NCI-H1930 (cell line): Measurements from ENCODE around the gene GLYR1.

Experiments used
- DNase-seq, 2 experiments: peaks; one replicate each; lab custom pipeline; 2025; lab: John Stamatoyannopoulos, UW

The GLYR1 gene

DNA sequence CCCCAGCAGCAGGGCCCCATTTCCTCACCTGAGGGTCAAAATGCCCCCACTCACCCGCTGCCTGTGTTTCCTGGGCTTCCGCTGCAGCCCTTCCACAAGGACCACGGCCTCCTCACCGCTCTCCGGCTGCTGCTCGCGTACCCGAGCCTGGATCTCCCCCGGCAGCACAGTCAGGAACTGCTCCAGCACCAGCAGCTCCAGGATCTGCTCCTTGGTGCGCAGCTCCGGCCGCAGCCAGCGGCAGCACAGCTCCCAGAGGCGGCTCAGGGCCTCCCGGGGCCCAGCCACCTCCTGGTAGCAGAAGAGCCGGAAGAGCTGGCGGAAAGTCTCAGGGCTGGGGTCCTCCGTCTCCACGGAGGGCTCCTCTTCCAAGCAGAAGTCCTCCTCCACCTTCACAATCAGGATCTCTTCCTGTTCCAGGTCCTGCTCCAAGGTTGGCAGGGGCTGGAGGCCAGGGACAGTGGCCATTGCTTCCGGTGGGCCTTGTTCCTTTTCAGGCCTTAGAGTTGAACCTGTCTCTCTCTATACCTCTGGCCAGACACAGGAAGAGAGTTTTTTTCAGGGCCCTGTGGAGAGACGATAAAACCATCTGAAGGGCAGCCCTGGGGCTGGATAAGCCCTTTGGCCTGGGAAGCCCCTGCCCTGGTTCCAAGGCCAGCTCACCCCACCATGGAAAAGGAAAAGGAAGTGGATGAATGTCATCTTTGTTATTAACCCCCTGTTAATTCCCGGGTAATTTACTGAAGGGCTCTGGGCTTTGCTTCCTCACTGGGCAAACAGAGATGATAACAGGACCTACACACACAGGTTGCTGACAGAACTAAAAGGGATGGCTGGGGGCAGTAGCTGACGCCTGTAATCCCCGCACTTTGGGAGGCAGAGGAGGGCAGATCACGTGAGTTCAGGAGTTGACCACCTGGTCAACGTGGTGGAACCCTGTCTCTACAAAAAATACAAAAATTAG, 81.3 kb downstream of the GLYR1 start:
- no peak for DNase-seq

DNA sequence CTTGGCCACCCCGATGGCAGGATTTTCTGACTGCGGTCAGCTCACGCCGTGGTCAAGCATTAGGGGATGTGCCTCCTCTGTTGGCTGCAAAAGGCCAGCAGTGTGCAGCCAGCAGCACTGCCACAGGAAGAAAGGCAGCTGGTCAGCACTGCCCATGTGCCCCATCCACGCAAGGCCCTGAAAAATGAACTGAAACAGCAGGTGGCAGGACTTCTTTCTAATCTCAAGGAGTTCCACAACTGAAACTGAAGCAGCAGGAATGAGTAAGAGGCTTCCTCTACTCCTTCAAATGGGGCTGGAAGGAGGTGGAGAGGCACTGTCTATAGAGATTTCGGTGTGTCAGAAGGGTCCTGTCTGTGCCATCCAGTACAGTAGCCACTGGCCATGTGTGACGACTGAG, 83.3 kb downstream of the GLYR1 start:
- no peak for DNase-seq

- no peak for DNase-seq
These were observed 84.9 kb downstream of the GLYR1 start for GRCh38 chr16:4762205-4762604.

GRCh38 chr16:4760221-4760910, 86.7 kb downstream of the GLYR1 start:
- DNase-seq: no peak

DNA sequence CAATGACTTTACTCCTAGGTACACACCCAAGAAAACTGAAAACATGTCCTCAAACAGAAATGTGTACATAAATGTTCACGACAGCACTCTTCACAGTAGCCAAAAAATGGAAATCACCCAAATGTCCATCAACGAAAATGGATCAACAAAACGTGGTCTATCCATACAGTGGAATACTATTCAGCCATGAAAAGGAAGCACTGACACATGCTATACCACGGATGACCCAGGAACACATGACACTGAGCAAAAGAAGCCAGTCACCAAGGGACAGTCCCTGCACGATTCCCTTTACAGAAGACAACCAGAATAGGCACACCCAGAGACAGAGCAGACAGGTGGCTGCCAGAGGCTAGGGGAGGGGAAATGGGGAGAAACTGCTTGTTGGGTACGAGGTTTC, 91.4 kb downstream of the GLYR1 start:
- DNase-seq: no peak

GRCh38 chr16:4754865-4755264, 92.2 kb downstream of the GLYR1 start:
- DNase-seq: no peak

DNA sequence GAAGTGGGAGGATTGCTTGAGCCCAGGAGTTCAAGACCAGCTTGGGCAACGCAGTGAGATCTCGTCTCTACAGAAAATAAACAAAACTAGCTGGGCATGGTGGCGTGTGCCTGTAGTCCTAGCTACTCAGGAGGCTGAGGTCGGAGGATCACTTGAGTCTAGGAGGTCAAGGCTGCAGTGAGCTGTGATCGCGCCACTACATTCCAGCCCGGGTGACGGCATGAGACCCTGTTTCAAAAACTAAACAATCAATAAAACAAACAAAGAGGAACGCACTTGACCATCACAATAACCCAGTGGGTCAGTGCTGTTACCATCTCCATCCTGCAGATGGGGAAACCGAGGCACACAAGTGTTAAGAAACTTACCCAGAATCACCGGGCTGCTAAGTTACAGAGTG, 93.9 kb downstream of the GLYR1 start:
- DNase-seq: no peak
